Parathyroid adenoma (tissue), 2 donors: ENCODE measurements around the gene FGF4.
"Not testable (repeated sequence)": the region's sequence is repeated elsewhere in the genome, so short reads cannot be mapped to it uniquely, and the experiment has no call there.

ENCODE experiments used
- H2AFZ ChIP-seq: fragments of 300-600 bp; sonication (generic); one replicate; pipeline ENCODE4 v1.7.0; 2017; ENCODE audit warnings: antibody characterized with exemption, mild to moderate bottlenecking
- H3K27ac ChIP-seq: fragments of 300-600 bp; sonication (generic); one replicate; pipeline ENCODE4 v1.7.0; 2017
- H3K27me3 ChIP-seq: fragments of 300-600 bp; sonication (generic); one replicate; pipeline ENCODE4 v1.7.0; 2017; ENCODE audit warnings: low read length; ENCODE audit not compliant: control insufficient read depth, insufficient read depth
- H3K36me3 ChIP-seq: fragments of 300-600 bp; sonication (generic); one replicate; pipeline ENCODE4 v1.7.0; 2017; ENCODE audit warnings: low read length; ENCODE audit not compliant: control insufficient read depth, insufficient read depth
- H3K4me1 ChIP-seq: fragments of 300-600 bp; sonication (generic); one replicate; pipeline ENCODE4 v1.7.0; 2017; ENCODE audit warnings: control low read depth
- H3K4me2 ChIP-seq: fragments of 300-600 bp; sonication (generic); one replicate; pipeline ENCODE4 v1.7.0; 2017; ENCODE audit warnings: low read length
- H3K4me3 ChIP-seq: fragments of 300-600 bp; sonication (generic); one replicate; pipeline ENCODE4 v1.7.0; 2017; ENCODE audit warnings: low read depth, low read length
- H3K79me2 ChIP-seq: fragments of 300-600 bp; sonication (generic); one replicate; pipeline ENCODE4 v1.7.0; 2017; ENCODE audit warnings: control low read depth
- H3K9ac ChIP-seq: fragments of 300-600 bp; sonication (generic); one replicate; pipeline ENCODE4 v1.7.0; 2017; ENCODE audit warnings: mild to moderate bottlenecking
- H3K9me3 ChIP-seq: fragments of 300-600 bp; sonication (generic); one replicate; pipeline ENCODE4 v1.7.0; 2017; ENCODE audit warnings: low read length; ENCODE audit not compliant: control insufficient read depth
- CTCF ChIP-seq: fragments of 300-600 bp; sonication (generic); IDR thresholded peaks from one replicate; pipeline ENCODE4 v1.7.0; 2017; ENCODE audit warnings: antibody characterized with exemption, mild to moderate bottlenecking
- donor health status: primary hyperparathyroidism.

The FGF4 gene

GRCh38 chr11:69770540-69770939 lies 4.6 kb downstream of the FGF4 start:
- no peaks in the 10 kb centered on the region for H3K27me3 ChIP-seq

GRCh38 chr11:69765498-69765995 lies 9.6 kb downstream of the FGF4 start:
- no peak for TF ChIP-seq CTCF
- Histone ChIP-seq H3K79me2 (no peaks in the 10 kb centered on the region), H2AFZ (no peak overlapping the region), H3K27me3 (no peaks in the 10 kb centered on the region), H3K4me1 (no peaks in the 10 kb centered on the region), H3K4me3 (no peak overlapping the region), H3K27ac (no peak overlapping the region), H3K9ac (no peak overlapping the region), H3K4me2 (no peak overlapping the region), H3K36me3 (no peaks in the 10 kb centered on the region), H3K9me3 (no peaks in the 10 kb centered on the region)

More at GRCh38 chr11:69770540-69770939, 4.6 kb downstream of the FGF4 start:
- H3K27ac ChIP-seq, result no peak overlapping the region
- no peaks in the 10 kb centered on the region for H3K79me2 ChIP-seq
- no peak overlapping the region for H3K4me2 ChIP-seq
- no peak overlapping the region for H3K9ac ChIP-seq
- TF ChIP-seq CTCF, result no peak
- H2AFZ ChIP-seq, result no peak overlapping the region
- H3K4me1 ChIP-seq, result no peaks in the 10 kb centered on the region
- H3K4me3 ChIP-seq, result no peak overlapping the region
- H3K9me3 ChIP-seq, result no peaks in the 10 kb centered on the region
- no peaks in the 10 kb centered on the region for H3K36me3 ChIP-seq

DNA sequence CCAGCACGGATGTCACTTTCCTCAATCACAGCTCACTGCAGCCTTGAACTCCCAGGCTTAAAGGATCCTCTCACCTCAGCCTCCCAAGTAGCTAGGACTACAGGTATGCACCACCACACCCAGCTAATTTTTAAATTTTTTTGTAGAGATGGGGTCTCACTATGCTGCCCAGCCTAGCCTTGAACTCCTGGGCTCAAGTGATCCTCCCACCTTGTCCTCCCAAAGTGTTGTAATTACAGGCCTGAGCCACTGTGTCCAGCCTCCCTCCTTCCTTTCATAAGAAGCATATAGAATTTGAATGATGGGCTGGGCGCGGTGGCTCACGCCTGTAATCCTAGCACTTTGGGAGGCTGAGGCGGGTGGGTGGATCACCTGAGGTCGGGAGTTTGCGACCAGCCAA lies 10.2 kb downstream of the FGF4 start:
- H2AFZ ChIP-seq, H3K27me3 ChIP-seq, H3K9ac ChIP-seq, H3K9me3 ChIP-seq, H3K79me2 ChIP-seq, H3K27ac ChIP-seq, H3K4me2 ChIP-seq, H3K36me3 ChIP-seq, H3K4me3 ChIP-seq, H3K4me1 ChIP-seq: not testable (repeated sequence)

GRCh38 chr11:69760319-69760718 lies 14.8 kb downstream of the FGF4 start:
- Histone ChIP-seq H3K36me3 (no peaks in the 10 kb centered on the region), H3K79me2 (no peaks in the 10 kb centered on the region), H3K4me3 (no peak overlapping the region), H3K27me3 (no peaks in the 10 kb centered on the region), H3K9me3 (no peaks in the 10 kb centered on the region), H3K4me1 (no peaks in the 10 kb centered on the region), H3K4me2 (no peak overlapping the region), H2AFZ (no peak overlapping the region), H3K27ac (no peak overlapping the region), H3K9ac (no peak overlapping the region)
- TF ChIP-seq CTCF, result no peak

- Histone ChIP-seq H3K36me3 (no peaks in the 10 kb centered on the region), H3K79me2 (no peaks in the 10 kb centered on the region), H3K9ac (no peak overlapping the region), H3K4me1 (no peaks in the 10 kb centered on the region), H3K4me2 (no peak overlapping the region), H2AFZ (no peak overlapping the region), H3K9me3 (no peaks in the 10 kb centered on the region), H3K27ac (no peak overlapping the region), H3K4me3 (no peak overlapping the region), H3K27me3 (no peaks in the 10 kb centered on the region)
- no peak for TF ChIP-seq CTCF
Observed at GRCh38 chr11:69752890-69753289, 22.3 kb downstream of the FGF4 start.
